AG09309 (cell line): ENCODE measurements around the gene COMMD7.

Source experiments
- DNase-seq: peaks from one replicate; pipeline ENCODE4 v3.0.0-alpha.2; 2010; ENCODE audit warnings: low read depth
- H3K4me3 ChIP-seq: 2 replicates; pipeline ENCODE4 v1.5.1; 2011; ENCODE audit warnings: mild to moderate bottlenecking, low read depth, low read length, moderate library complexity; ENCODE audit not compliant: control insufficient read depth
- CTCF ChIP-seq: IDR thresholded peaks from 2 replicates; pipeline ENCODE4 v1.5.1; 2011; ENCODE audit warnings: mild to moderate bottlenecking, low read depth, low read length, inconsistent platforms; ENCODE audit not compliant: insufficient read depth, control insufficient read depth; ENCODE audit errors: missing control alignments

Gene COMMD7

GRCh38 chr20:32664678-32665159 is 78.5 kb downstream of the COMMD7 start:
- no peak for DNase-seq
- H3K4me3 ChIP-seq, result no peak overlapping the region
- no peak for TF ChIP-seq CTCF

DNA sequence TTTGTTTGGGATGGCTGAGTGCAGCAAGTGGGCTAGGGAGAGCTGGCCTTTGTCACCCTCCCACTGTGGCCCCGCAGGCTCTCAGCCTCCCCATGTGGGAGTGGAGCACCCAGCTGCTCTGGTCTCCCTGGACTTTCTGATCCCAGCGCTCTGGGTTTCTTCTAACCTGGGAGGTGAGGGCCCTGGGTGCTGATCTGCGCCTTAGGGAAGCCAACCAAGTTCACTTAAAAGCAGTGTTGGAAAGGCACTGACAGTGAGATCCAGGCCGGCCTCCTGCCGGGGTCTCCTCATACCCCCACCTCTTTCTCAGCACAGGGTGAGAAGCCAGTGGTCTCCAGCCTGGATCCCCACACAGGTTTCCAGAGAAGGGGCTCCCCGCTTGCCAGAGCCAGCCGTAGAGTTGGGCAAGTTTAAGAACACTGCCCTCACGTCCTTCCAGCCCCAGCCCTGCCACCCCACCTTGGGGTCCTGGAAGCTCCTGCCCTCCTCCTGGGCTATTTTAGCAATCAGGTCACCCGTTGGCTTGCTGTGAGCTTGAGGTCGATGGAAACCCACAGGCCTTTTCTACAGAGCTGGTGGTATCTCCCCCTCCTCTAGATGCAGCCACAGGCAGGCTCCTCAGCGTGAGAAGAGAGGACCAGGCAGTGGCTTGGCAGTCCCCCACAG is 79.1 kb downstream of the COMMD7 start:
- no peak for DNase-seq
- no peak overlapping the region for H3K4me3 ChIP-seq
- no peak for TF ChIP-seq CTCF

DNA sequence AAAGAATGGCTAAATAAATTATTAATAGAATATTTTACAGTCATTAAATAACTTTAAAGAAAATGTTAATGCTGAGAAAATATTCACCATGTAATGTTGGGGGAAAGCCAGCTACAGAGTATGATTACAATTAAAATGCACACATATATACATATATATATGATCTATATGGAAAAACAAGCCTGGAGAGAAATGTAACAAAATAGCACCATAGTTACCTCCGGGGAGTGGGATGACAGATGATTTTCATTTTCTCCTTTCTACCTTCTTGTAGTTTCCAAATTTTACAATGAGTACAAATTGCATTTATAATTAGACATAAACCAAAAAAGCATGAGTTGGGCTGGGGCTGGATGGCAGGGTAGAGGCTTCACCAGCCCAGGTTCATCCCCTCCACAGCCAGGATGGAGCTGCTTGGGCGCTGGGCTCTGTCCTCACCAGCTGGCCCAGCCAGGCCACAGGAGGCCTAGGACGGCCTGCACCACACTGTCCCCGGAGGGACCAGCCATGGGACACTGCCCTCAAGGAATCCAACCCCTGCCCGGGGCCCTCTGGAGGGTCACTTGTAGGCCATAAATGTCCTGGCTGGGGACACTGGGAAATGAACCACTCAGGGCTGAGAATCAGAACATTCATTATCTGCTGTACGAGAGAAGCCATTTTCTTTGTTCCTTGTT is 79.8 kb downstream of the COMMD7 start:
- DNase-seq, result no peak
- no peak for TF ChIP-seq CTCF
- H3K4me3 ChIP-seq, result no peak overlapping the region

DNA sequence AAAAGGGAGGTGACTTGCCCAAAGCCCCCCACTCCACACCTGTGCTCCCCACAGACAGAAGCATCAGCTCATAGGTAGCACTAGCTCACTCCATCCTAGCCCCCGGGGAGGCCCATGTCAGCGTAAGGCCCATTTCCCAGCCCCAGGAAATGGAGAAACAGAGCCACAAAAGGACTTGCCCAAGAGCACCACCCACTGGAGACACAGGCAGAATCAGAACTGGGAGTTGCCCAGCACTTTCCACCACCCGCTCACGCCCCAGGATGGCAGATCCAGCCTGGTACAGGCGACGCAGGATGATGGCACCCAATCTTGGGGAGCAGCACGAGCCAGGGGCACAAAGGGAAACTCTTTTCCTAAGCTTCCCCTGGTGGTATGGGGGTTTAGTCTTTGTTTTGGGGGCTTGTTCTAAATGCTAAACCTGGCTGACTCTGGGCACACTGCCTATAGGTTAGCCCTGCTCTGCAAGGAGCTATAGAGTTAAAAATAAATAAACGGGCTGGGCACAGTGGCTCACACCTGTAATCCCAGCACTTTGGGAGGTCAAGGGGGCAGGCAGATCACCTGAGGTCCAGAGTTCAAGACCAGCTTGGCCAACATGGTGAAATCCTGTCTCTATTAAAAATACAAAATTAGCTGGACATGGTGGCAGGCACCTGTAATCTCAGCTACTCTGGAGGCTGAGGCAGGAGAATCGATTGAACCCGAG is 81.3 kb downstream of the COMMD7 start:
- no peak for DNase-seq
- TF ChIP-seq CTCF, result no peak
- H3K4me3 ChIP-seq, result no peak overlapping the region

- no peak for DNase-seq
- H3K4me3 ChIP-seq, result no peak overlapping the region
- TF ChIP-seq CTCF, result no peak
Observed at GRCh38 chr20:32660661-32661060, 82.6 kb downstream of the COMMD7 start.

DNA sequence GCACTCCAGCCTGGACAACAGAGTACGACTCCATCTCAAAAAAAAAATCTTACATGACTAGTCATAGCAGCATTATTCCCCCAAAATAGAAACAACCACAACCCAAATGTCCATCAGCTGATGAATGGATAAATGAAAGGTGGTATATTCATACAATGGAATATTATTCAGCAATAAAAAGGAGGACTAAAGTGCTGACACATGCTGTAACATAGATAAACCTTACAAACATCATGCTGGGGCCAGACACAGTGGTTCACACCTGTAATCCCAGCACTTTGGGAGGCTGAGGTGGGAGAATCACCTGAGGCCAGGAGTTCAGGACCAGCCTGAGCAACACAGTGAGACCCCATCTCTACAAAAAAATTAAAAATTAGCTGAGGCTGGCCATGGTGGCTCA is 86.4 kb downstream of the COMMD7 start:
- no peak for TF ChIP-seq CTCF
- DNase-seq, result no peak

More for the DNA sequence above, 86.4 kb downstream of the COMMD7 start:
- no peak overlapping the region for H3K4me3 ChIP-seq
